Measurements from ENCODE around the gene TEX54. TPM values are rescaled to one million over a fixed set of nuclear protein-coding genes. Genes with fewer than 3 reads are reported as not detected.
A peak's percentile ranks its signal among the peaks of the same experiment; 100 is the strongest.

TEX54 gene
- total and polyA plus RNA-seq, 4 donors = 1.6 TPM; not detected in 3

DNA sequence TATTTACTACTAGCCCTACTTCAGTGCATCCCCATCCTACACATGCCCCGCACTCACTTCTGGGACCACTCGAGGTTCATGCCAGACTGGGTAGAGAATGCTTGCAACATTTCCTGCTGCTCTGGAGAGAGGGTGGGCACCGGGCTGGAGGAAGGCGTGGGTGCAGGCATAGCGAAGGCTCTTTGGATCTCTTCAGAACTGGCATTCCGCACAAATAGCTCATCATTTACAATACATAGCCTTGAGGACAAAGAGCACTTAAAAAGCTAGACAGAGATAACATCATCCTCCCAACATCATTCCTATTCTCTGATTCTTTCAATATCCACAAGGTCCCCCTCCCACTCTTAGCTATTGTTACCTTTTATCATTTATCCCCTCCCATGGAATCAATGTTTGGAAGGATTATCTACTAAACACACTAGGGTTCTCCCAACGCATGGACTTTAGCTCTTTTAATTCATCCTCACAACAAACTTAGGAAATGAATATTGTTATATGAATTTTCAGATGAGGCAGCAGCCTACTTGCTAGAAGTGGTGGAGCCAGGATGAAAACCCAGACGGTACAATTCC is 38.4 kb downstream of the TEX54 start:
- Histone ChIP-seq H3K4me1 (ENCODE audit: control insufficient read depth in 4 of 4, insufficient read depth in 4 of 4, low read length in 3 of 4) (peaks cover 0 to 25% (median 23%) of the 10 kb centered on the region in 4 donors), H3K27ac (ENCODE audit: low read depth in 1 of 2, low read length in 2 of 2) (no peak overlapping the region), H3K27me3 (ENCODE audit: control insufficient read depth in 4 of 4, insufficient read depth in 4 of 4, low read length in 3 of 4) (no peaks in the 10 kb centered on the region), H3K9me3 (ENCODE audit: control insufficient read depth in 4 of 4, low read length in 3 of 4) (no peaks in the 10 kb centered on the region), H3K9ac (ENCODE audit: low read depth in 1 of 2, low read length in 2 of 2) (no peak overlapping the region), H3K36me3 (ENCODE audit: control insufficient read depth in 4 of 4, insufficient read depth in 3 of 4, low read depth in 1 of 4, low read length in 3 of 4) (peaks cover 10 to 60% (median 42%) of the 10 kb centered on the region in 4 donors), H3K4me3 (ENCODE audit: low read depth in 1 of 3, low read length in 3 of 3) (no peak overlapping the region)
- WGBS = 95% methylated on average over 8 of the region's 8 CpGs
- TF ChIP-seq HNF4A (conservative IDR thresholded peaks at IDR 0.05) (no peak), TAF1 (conservative IDR thresholded peaks at IDR 0.05) (no peak), FOXA2 (IDR thresholded peaks at IDR 0.05) (no peak), RXRA (IDR thresholded peaks at IDR 0.05) (no peak), JUND (IDR thresholded peaks at IDR 0.05) (no peak)
- TF ChIP-seq, protein P1, sequence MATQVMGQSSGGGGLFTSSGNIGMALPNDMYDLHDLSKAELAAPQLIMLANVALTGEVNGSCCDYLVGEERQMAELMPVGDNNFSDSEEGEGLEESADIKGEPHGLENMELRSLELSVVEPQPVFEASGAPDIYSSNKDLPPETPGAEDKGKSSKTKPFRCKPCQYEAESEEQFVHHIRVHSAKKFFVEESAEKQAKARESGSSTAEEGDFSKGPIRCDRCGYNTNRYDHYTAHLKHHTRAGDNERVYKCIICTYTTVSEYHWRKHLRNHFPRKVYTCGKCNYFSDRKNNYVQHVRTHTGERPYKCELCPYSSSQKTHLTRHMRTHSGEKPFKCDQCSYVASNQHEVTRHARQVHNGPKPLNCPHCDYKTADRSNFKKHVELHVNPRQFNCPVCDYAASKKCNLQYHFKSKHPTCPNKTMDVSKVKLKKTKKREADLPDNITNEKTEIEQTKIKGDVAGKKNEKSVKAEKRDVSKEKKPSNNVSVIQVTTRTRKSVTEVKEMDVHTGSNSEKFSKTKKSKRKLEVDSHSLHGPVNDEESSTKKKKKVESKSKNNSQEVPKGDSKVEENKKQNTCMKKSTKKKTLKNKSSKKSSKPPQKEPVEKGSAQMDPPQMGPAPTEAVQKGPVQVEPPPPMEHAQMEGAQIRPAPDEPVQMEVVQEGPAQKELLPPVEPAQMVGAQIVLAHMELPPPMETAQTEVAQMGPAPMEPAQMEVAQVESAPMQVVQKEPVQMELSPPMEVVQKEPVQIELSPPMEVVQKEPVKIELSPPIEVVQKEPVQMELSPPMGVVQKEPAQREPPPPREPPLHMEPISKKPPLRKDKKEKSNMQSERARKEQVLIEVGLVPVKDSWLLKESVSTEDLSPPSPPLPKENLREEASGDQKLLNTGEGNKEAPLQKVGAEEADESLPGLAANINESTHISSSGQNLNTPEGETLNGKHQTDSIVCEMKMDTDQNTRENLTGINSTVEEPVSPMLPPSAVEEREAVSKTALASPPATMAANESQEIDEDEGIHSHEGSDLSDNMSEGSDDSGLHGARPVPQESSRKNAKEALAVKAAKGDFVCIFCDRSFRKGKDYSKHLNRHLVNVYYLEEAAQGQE (IDR thresholded peaks at IDR 0.05) = no peak
- DNase-seq (ENCODE audit: low spot score) = no peak

DNA sequence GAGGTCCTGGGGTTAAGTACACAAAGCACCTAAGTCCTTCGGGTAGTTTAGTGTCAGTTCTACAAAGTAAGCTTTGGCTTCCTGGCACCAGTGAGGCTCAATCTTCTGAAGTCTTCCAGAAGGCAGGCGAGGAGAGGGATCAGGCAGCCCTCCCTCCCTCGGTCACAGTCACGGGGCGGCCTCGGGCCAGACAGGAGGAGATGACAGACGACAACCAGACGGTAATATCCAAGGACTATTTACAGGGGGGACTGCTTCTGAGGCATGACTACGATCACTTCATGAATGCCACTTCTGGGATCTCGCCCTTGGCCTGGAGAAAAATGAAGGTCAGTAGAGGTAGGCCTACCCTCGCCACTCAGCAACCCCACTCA is 40.5 kb downstream of the TEX54 start:
- H3K9ac ChIP-seq (ENCODE audit: low read depth in 1 of 2, low read length in 2 of 2) = no peak overlapping the region
- peaks cover 5 to 46% (median 29%) of the 10 kb centered on the region in 4 donors for H3K36me3 ChIP-seq (ENCODE audit: control insufficient read depth in 4 of 4, insufficient read depth in 3 of 4, low read depth in 1 of 4, low read length in 3 of 4)

More for the DNA sequence above, 40.5 kb downstream of the TEX54 start:
- no peaks in the 10 kb centered on the region for H3K9me3 ChIP-seq (ENCODE audit: control insufficient read depth in 4 of 4, low read length in 3 of 4)
- WGBS = 41% methylated on average over 11 of the region's 11 CpGs
- no peak for DNase-seq (ENCODE audit: low spot score)
- H3K27ac ChIP-seq (ENCODE audit: low read depth in 1 of 2, low read length in 2 of 2) = peak overlapping the region; percentile 49 to 85
- no peak overlapping the region for H3K4me3 ChIP-seq (ENCODE audit: low read depth in 1 of 3, low read length in 3 of 3)
- no peaks in the 10 kb centered on the region for H3K27me3 ChIP-seq (ENCODE audit: control insufficient read depth in 4 of 4, insufficient read depth in 4 of 4, low read length in 3 of 4)
- TF ChIP-seq HNF4A (conservative IDR thresholded peaks at IDR 0.05) (no peak), NR2F2 (IDR thresholded peaks at IDR 0.05) (no peak), EGR1 (IDR thresholded peaks at IDR 0.05; ENCODE audit: low read depth in 2 of 2) (no peak), TAF1 (conservative IDR thresholded peaks at IDR 0.05) (no peak), RAD21 (IDR thresholded peaks at IDR 0.05) (no peak), FOXA1 (IDR thresholded peaks at IDR 0.05) (no peak), JUND (IDR thresholded peaks at IDR 0.05) (no peak)
- TF ChIP-seq, protein P2, sequence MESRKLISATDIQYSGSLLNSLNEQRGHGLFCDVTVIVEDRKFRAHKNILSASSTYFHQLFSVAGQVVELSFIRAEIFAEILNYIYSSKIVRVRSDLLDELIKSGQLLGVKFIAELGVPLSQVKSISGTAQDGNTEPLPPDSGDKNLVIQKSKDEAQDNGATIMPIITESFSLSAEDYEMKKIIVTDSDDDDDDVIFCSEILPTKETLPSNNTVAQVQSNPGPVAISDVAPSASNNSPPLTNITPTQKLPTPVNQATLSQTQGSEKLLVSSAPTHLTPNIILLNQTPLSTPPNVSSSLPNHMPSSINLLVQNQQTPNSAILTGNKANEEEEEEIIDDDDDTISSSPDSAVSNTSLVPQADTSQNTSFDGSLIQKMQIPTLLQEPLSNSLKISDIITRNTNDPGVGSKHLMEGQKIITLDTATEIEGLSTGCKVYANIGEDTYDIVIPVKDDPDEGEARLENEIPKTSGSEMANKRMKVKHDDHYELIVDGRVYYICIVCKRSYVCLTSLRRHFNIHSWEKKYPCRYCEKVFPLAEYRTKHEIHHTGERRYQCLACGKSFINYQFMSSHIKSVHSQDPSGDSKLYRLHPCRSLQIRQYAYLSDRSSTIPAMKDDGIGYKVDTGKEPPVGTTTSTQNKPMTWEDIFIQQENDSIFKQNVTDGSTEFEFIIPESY (IDR thresholded peaks at IDR 0.05) = no peak
- TF ChIP-seq, protein P3, sequence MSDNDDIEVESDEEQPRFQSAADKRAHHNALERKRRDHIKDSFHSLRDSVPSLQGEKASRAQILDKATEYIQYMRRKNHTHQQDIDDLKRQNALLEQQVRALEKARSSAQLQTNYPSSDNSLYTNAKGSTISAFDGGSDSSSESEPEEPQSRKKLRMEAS (IDR thresholded peaks at IDR 0.05) = no peak
- TF ChIP-seq, protein P4, sequence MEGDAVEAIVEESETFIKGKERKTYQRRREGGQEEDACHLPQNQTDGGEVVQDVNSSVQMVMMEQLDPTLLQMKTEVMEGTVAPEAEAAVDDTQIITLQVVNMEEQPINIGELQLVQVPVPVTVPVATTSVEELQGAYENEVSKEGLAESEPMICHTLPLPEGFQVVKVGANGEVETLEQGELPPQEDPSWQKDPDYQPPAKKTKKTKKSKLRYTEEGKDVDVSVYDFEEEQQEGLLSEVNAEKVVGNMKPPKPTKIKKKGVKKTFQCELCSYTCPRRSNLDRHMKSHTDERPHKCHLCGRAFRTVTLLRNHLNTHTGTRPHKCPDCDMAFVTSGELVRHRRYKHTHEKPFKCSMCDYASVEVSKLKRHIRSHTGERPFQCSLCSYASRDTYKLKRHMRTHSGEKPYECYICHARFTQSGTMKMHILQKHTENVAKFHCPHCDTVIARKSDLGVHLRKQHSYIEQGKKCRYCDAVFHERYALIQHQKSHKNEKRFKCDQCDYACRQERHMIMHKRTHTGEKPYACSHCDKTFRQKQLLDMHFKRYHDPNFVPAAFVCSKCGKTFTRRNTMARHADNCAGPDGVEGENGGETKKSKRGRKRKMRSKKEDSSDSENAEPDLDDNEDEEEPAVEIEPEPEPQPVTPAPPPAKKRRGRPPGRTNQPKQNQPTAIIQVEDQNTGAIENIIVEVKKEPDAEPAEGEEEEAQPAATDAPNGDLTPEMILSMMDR (IDR thresholded peaks at IDR 0.05; ENCODE audit: low read depth, low read length, missing input control) = no peak
- TF ChIP-seq, protein P1 (IDR thresholded peaks at IDR 0.05) = no peak
- TF ChIP-seq, protein P5, sequence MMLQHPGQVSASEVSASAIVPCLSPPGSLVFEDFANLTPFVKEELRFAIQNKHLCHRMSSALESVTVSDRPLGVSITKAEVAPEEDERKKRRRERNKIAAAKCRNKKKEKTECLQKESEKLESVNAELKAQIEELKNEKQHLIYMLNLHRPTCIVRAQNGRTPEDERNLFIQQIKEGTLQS (IDR thresholded peaks at IDR 0.05) = no peak
- peaks cover 0 to 41% (median 34%) of the 10 kb centered on the region in 4 donors for H3K4me1 ChIP-seq (ENCODE audit: control insufficient read depth in 4 of 4, insufficient read depth in 4 of 4, low read length in 3 of 4)
